GM23338 (cell line): ENCODE results near the gene HES4. TPM values are rescaled to one million over a fixed set of nuclear protein-coding genes. Genes with fewer than 3 reads are reported as not detected.

Experiments
- ATAC-seq: fragments of 200-7000 bp; cut with Tn5 transposase; 3 replicates; pipeline ENCODE4 v1.9.1; 2020
- DNase-seq: peaks from one replicate; pipeline ENCODE4 v3.0.0-alpha.2; 2015; ENCODE audit warnings: low spot score
- H2AFZ ChIP-seq: fragments of 200-600 bp; sonication (generic); 2 replicates; pipeline ENCODE4 v1.8.0; 2016; ENCODE audit warnings: antibody characterized with exemption, mild to moderate bottlenecking, moderate library complexity
- H3F3A ChIP-seq: fragments of 200-600 bp; sonication (generic); replicated peaks from 2 replicates; pipeline ENCODE4 v1.8.0; 2017; ENCODE audit warnings: antibody characterized with exemption, mixed run types, low read depth
- H3K27ac ChIP-seq: fragments of 200-600 bp; sonication (generic); 2 replicates; pipeline ENCODE4 v1.6.1; 2016; ENCODE audit warnings: low read depth
- H3K27me3 ChIP-seq: fragments of 200-600 bp; sonication (generic); 2 replicates; pipeline ENCODE4 v1.8.0; 2016; ENCODE audit warnings: mild to moderate bottlenecking, mixed run types, moderate library complexity; ENCODE audit not compliant: insufficient read depth
- H3K36me3 ChIP-seq: fragments of 200-600 bp; sonication (generic); 2 replicates; pipeline ENCODE4 v1.8.0; 2016; ENCODE audit warnings: mild to moderate bottlenecking; ENCODE audit not compliant: insufficient read depth
- H3K4me1 ChIP-seq: fragments of 200-600 bp; sonication (generic); 2 replicates; pipeline ENCODE4 v1.8.0; 2016; ENCODE audit warnings: mild to moderate bottlenecking, moderate library complexity; ENCODE audit not compliant: insufficient read depth
- H3K4me2 ChIP-seq: fragments of 200-600 bp; sonication (generic); 2 replicates; pipeline ENCODE4 v1.7.1; 2017; ENCODE audit warnings: mixed run types
- H3K4me3 ChIP-seq: fragments of 200-600 bp; sonication (generic); 2 replicates; pipeline ENCODE4 v1.6.1; 2016; ENCODE audit warnings: mixed run types
- H3K79me2 ChIP-seq: fragments of 200-600 bp; sonication (generic); replicated peaks from 2 replicates; pipeline ENCODE4 v1.8.0; 2017; ENCODE audit warnings: mild to moderate bottlenecking; ENCODE audit not compliant: insufficient read depth
- H3K9me2 ChIP-seq: fragments of 200-600 bp; sonication (generic); 2 replicates; pipeline ENCODE4 v1.8.0; 2017; ENCODE audit not compliant: insufficient read depth
- H4K20me1 ChIP-seq: fragments of 200-600 bp; sonication (generic); replicated peaks from 2 replicates; pipeline ENCODE4 v1.8.0; 2017; ENCODE audit warnings: mild to moderate bottlenecking; ENCODE audit not compliant: insufficient read depth
- H3K27ac Mint-ChIP-seq: 2 replicates; pipeline ENCODE4 v1.8.0; 2020; ENCODE audit warnings: inconsistent platforms, mild to moderate bottlenecking, moderate library complexity, mixed read lengths
- H3K27me3 Mint-ChIP-seq: 3 replicates; pipeline ENCODE4 v1.8.0; 2022; ENCODE audit warnings: low read depth, mild to moderate bottlenecking, moderate library complexity, mixed read lengths, inconsistent platforms; ENCODE audit not compliant: insufficient read depth, poor library complexity
- H3K36me3 Mint-ChIP-seq: 3 replicates; pipeline ENCODE4 v1.8.0; 2021; ENCODE audit warnings: low read depth, mild to moderate bottlenecking, inconsistent platforms, moderate library complexity, mixed read lengths
- H3K4me1 Mint-ChIP-seq: 3 replicates; pipeline ENCODE4 v1.8.0; 2020; ENCODE audit warnings: mild to moderate bottlenecking, inconsistent platforms, mixed read lengths
- H3K4me3 Mint-ChIP-seq: 3 replicates; pipeline ENCODE4 v1.8.0; 2021; ENCODE audit warnings: moderate library complexity, mild to moderate bottlenecking, inconsistent platforms, mixed read lengths
- H3K9me3 Mint-ChIP-seq: 3 replicates; pipeline ENCODE4 v1.8.0; 2020; ENCODE audit warnings: moderate library complexity, mild to moderate bottlenecking, inconsistent platforms, mixed read lengths
- CREB1 ChIP-seq: fragments of 250-450 bp; sonication (Bioruptor Pico); IDR thresholded peaks from 2 replicates; pipeline ENCODE4 v1.5.0; 2020; ENCODE audit warnings: low read depth, mild to moderate bottlenecking, moderate library complexity
- ETS1 ChIP-seq: IDR thresholded peaks from 2 replicates; pipeline ENCODE4 v1.6.1; 2016; ENCODE audit warnings: antibody characterized with exemption
- EZH2 ChIP-seq: fragments of 200-600 bp; sonication (generic); IDR thresholded peaks from one replicate; pipeline ENCODE4 v1.8.0; 2017; ENCODE audit warnings: antibody characterized with exemption, mild to moderate bottlenecking, low read depth; ENCODE audit not compliant: unreplicated experiment
- EZH2phosphoT487 ChIP-seq: fragments of 200-600 bp; sonication (generic); IDR thresholded peaks from one replicate; pipeline ENCODE4 v1.8.1; 2018; ENCODE audit warnings: antibody characterized with exemption; ENCODE audit not compliant: unreplicated experiment
- NANOG ChIP-seq: IDR thresholded peaks from 2 replicates; pipeline ENCODE4 v1.6.1; 2016; ENCODE audit warnings: antibody characterized with exemption, borderline replicate concordance
- POLR2AphosphoS5 ChIP-seq: IDR thresholded peaks from 2 replicates; pipeline ENCODE4 v1.6.1; 2016; ENCODE audit warnings: antibody characterized with exemption, low read depth
- STAT1 ChIP-seq: IDR thresholded peaks from one replicate; pipeline ENCODE4 v1.6.1; 2016; ENCODE audit warnings: antibody characterized with exemption; ENCODE audit not compliant: unreplicated experiment
- ZNF114 ChIP-seq: fragments of 250-450 bp; sonication (Bioruptor Pico); IDR thresholded peaks from 2 replicates; pipeline ENCODE4 v1.5.0; 2020; ENCODE audit warnings: mild to moderate bottlenecking, moderate library complexity
- polyA plus RNA-seq: library from polyadenylated mRNA; unstranded; fragments of >200 nt; fragmentation: Nextera tagmentation; extraction: Ambion mirVana; gene quantifications from 2 replicates; pipeline ENCODE4 v1.2.1, GENCODE V29; 2016
- total RNA-seq: library from RNA; depleted of rRNA; stranded (reverse); fragments of >200 nt; shearing (Covaris generic); gene quantifications from 2 replicates; pipeline ENCODE4 v1.2.3, GENCODE V29; 2014
- TF ChIP-seq, protein P1 (sequence below): fragments of 250-450 bp; sonication (Bioruptor Pico); IDR thresholded peaks from 2 replicates; pipeline ENCODE4 v1.5.0; 2020; ENCODE audit warnings: mild to moderate bottlenecking, moderate library complexity
- TF ChIP-seq, protein P2 (sequence below), 2 experiments: fragments of 200-600 bp in 1 of 2; sonication (generic) in 1 of 2; conservative IDR thresholded peaks; 2 replicates each; pipeline versions ENCODE4 v1.5.1 to v1.6.1; 2016 to 2017; ENCODE audit warnings: antibody characterized with exemption in 2 of 2, low read depth in 2 of 2, mild to moderate bottlenecking in 2 of 2, moderate library complexity in 1 of 2

HES4 gene
- total and polyA plus RNA-seq, 2 experiments from 2014 or later = 2.3 to 6.7 TPM

- H3K9me2 ChIP-seq = no peaks in the 10 kb centered on the region
- Mint-ChIP-seq H3K36me3 (peaks cover 34% of the 10 kb centered on the region), H3K9me3 (peaks cover 2% of the 10 kb centered on the region; the same call in 1 of the 3 replicates), H3K4me1 (no peaks in the 10 kb centered on the region), H3K27ac (no peak overlapping the region), H3K4me3 (no peak overlapping the region), H3K27me3 (peaks cover 7% of the 10 kb centered on the region)
- no peak overlapping the region for H3K4me2 ChIP-seq
- no peaks in the 10 kb centered on the region for H3K79me2 ChIP-seq
- H2AFZ ChIP-seq = no peak overlapping the region
- H3K27ac ChIP-seq = no peak overlapping the region
- no peak for DNase-seq
- no peaks in the 10 kb centered on the region for H3K27me3 ChIP-seq
- peaks cover 4% of the 10 kb centered on the region; the same call in 1 of the 2 replicates for H3K36me3 ChIP-seq
- H3F3A ChIP-seq = 0 out of 2 replicates have a peak, but pooled peaks cover 13% of the 10 kb centered on the region
- no peaks in the 10 kb centered on the region for H4K20me1 ChIP-seq
- TF ChIP-seq EZH2 (no peak), ETS1 (no peak), CREB1 (CRISPR knock-in tag) (no peak)
- H3K4me3 ChIP-seq = no peak overlapping the region
- H3K4me1 ChIP-seq = no peaks in the 10 kb centered on the region
- ATAC-seq = no peak
Observed at GRCh38 chr1:1048765-1049164, 48.9 kb upstream of the HES4 start.

GRCh38 chr1:1047963-1048362, 48.1 kb upstream of the HES4 start:
- Histone ChIP-seq H3K4me3 (no peak overlapping the region), H3K27me3 (no peaks in the 10 kb centered on the region), H3K27ac (no peak overlapping the region), H3K79me2 (no peaks in the 10 kb centered on the region), H3K4me2 (no peak overlapping the region), H2AFZ (no peak overlapping the region), H3K36me3 (peaks cover 4% of the 10 kb centered on the region; the same call in 1 of the 2 replicates), H3K4me1 (no peaks in the 10 kb centered on the region), H3F3A (0 out of 2 replicates have a peak, but pooled peaks cover 13% of the 10 kb centered on the region), H4K20me1 (peaks cover under 1% of the 10 kb centered on the region; the same call in 1 of the 2 replicates), H3K9me2 (no peaks in the 10 kb centered on the region)
- peaks cover 30% of the 10 kb centered on the region for H3K36me3 Mint-ChIP-seq
- peaks cover 8% of the 10 kb centered on the region for H3K27me3 Mint-ChIP-seq
- no peak for DNase-seq
- H3K27ac Mint-ChIP-seq = no peak overlapping the region
- H3K9me3 Mint-ChIP-seq = peaks cover 2% of the 10 kb centered on the region; the same call in 1 of the 3 replicates
- no peak overlapping the region for H3K4me3 Mint-ChIP-seq
- ATAC-seq = no peak
- no peaks in the 10 kb centered on the region for H3K4me1 Mint-ChIP-seq
- TF ChIP-seq, protein P1, sequence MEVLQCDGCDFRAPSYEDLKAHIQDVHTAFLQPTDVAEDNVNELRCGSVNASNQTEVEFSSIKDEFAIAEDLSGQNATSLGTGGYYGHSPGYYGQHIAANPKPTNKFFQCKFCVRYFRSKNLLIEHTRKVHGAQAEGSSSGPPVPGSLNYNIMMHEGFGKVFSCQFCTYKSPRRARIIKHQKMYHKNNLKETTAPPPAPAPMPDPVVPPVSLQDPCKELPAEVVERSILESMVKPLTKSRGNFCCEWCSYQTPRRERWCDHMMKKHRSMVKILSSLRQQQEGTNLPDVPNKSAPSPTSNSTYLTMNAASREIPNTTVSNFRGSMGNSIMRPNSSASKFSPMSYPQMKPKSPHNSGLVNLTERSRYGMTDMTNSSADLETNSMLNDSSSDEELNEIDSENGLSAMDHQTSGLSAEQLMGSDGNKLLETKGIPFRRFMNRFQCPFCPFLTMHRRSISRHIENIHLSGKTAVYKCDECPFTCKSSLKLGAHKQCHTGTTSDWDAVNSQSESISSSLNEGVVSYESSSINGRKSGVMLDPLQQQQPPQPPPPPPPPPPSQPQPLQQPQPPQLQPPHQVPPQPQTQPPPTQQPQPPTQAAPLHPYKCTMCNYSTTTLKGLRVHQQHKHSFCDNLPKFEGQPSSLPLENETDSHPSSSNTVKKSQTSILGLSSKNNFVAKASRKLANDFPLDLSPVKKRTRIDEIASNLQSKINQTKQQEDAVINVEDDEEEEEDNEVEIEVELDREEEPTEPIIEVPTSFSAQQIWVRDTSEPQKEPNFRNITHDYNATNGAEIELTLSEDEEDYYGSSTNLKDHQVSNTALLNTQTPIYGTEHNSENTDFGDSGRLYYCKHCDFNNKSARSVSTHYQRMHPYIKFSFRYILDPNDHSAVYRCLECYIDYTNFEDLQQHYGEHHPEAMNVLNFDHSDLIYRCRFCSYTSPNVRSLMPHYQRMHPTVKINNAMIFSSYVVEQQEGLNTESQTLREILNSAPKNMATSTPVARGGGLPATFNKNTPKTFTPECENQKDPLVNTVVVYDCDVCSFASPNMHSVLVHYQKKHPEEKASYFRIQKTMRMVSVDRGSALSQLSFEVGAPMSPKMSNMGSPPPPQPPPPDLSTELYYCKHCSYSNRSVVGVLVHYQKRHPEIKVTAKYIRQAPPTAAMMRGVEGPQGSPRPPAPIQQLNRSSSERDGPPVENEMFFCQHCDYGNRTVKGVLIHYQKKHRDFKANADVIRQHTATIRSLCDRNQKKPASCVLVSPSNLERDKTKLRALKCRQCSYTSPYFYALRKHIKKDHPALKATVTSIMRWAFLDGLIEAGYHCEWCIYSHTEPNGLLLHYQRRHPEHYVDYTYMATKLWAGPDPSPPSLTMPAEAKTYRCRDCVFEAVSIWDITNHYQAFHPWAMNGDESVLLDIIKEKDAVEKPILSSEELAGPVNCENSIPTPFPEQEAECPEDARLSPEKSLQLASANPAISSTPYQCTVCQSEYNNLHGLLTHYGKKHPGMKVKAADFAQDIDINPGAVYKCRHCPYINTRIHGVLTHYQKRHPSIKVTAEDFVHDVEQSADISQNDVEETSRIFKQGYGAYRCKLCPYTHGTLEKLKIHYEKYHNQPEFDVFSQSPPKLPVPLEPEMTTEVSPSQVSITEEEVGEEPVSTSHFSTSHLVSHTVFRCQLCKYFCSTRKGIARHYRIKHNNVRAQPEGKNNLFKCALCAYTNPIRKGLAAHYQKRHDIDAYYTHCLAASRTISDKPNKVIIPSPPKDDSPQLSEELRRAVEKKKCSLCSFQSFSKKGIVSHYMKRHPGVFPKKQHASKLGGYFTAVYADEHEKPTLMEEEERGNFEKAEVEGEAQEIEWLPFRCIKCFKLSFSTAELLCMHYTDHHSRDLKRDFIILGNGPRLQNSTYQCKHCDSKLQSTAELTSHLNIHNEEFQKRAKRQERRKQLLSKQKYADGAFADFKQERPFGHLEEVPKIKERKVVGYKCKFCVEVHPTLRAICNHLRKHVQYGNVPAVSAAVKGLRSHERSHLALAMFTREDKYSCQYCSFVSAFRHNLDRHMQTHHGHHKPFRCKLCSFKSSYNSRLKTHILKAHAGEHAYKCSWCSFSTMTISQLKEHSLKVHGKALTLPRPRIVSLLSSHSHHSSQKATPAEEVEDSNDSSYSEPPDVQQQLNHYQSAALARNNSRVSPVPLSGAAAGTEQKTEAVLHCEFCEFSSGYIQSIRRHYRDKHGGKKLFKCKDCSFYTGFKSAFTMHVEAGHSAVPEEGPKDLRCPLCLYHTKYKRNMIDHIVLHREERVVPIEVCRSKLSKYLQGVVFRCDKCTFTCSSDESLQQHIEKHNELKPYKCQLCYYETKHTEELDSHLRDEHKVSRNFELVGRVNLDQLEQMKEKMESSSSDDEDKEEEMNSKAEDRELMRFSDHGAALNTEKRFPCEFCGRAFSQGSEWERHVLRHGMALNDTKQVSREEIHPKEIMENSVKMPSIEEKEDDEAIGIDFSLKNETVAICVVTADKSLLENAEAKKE = no peak
- TF ChIP-seq ETS1 (no peak), ZNF114 (CRISPR knock-in tag) (no peak), POLR2AphosphoS5 (no peak), EZH2phosphoT487 (no peak), EZH2 (no peak), NANOG (no peak), STAT1 (no peak)
- TF ChIP-seq, protein P2, sequence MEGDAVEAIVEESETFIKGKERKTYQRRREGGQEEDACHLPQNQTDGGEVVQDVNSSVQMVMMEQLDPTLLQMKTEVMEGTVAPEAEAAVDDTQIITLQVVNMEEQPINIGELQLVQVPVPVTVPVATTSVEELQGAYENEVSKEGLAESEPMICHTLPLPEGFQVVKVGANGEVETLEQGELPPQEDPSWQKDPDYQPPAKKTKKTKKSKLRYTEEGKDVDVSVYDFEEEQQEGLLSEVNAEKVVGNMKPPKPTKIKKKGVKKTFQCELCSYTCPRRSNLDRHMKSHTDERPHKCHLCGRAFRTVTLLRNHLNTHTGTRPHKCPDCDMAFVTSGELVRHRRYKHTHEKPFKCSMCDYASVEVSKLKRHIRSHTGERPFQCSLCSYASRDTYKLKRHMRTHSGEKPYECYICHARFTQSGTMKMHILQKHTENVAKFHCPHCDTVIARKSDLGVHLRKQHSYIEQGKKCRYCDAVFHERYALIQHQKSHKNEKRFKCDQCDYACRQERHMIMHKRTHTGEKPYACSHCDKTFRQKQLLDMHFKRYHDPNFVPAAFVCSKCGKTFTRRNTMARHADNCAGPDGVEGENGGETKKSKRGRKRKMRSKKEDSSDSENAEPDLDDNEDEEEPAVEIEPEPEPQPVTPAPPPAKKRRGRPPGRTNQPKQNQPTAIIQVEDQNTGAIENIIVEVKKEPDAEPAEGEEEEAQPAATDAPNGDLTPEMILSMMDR (conservative IDR thresholded peaks at IDR 0.05; ENCODE audit: low read depth in 2 of 2) = no peak
